Breast epithelium (tissue), 3 donors: ENCODE data around the gene GLI2.

Experiments
- CTCF ChIP-seq, 3 donors: fragments of 450-650 bp; IDR thresholded peaks; one replicate each; pipeline ENCODE4 v1.5.1; 2016 to 2017; ENCODE audit warnings: antibody characterized with exemption in 3 of 3, mild to moderate bottlenecking in 3 of 3, moderate library complexity in 3 of 3
- POLR2A ChIP-seq: fragments of 450-650 bp; IDR thresholded peaks from one replicate; pipeline ENCODE4 v1.6.1; 2016; ENCODE audit warnings: antibody characterized with exemption, mild to moderate bottlenecking, moderate library complexity
- POLR2AphosphoS5 ChIP-seq, 3 donors: sonication (generic); formaldehyde crosslinking; IDR thresholded peaks; one replicate each; pipeline ENCODE4 v1.6.1; 2017; ENCODE audit warnings: antibody characterized with exemption in 3 of 3

GRCh38 chr2:120751553-120751952 lies 15.9 kb downstream of the GLI2 start:
- TF ChIP-seq CTCF (IDR thresholded peaks at IDR 0.05) (no peak), POLR2A (no peak), POLR2AphosphoS5 (IDR thresholded peaks at IDR 0.05) (no peak)
